ENCODE results near the gene IFNL1. TPM values are rescaled to one million over a fixed set of nuclear protein-coding genes. Genes with fewer than 3 reads are reported as not detected.

IFNL1 gene
- total RNA-seq: not detected

DNA sequence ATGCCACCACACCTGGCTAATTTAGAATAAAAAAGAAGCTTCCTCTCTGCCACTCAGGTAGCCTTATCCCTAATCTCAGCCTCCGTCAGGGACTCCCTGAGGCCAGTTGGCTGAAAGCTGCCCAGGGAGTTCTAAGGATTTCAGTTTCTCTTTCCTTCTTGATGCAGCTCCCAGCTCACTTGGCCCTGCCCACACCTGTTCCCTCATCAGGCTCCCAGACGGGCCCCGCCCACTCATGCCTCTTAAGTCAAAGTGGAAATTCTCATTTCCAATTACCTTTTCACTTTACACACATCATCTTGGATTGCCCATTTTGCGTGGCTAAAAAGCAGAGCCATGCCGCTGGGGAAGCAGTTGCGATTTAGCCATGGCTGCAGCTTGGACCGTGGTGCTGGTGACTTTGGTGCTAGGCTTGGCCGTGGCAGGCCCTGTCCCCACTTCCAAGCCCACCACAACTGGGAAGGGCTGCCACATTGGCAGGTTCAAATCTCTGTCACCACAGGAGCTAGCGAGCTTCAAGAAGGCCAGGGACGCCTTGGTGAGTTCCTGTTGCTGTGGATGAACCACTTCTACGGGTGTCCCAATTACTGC is at the start of gene IFNL1:
Gene IFNL1 (plus strand): TSS at position 353 of the 591 bp plus-strand sequence. CDS start 15 bp downstream, at position 368.
- Histone ChIP-seq H3K27ac (no peak within 1 kb of the TSS), H3K4me3 (no peak within 1 kb of the TSS), H3K4me1 (ENCODE audit: control insufficient read depth in 1 of 2, low read depth in 2 of 2) (no peaks in the 10 kb centered on the region), H3K27me3 (replicated peaks; ENCODE audit: insufficient read depth) (no peaks in the 10 kb centered on the region), H3K9me3 (no peaks in the 10 kb centered on the region), H3K36me3 (no peaks in the 10 kb centered on the region)
- DNase-seq (ENCODE audit: low spot score) (no peak), ATAC-seq (ENCODE audit: insufficient number of reproducible peaks, low FRiP score, low read depth) (no peak)
- TF ChIP-seq, protein P1, sequence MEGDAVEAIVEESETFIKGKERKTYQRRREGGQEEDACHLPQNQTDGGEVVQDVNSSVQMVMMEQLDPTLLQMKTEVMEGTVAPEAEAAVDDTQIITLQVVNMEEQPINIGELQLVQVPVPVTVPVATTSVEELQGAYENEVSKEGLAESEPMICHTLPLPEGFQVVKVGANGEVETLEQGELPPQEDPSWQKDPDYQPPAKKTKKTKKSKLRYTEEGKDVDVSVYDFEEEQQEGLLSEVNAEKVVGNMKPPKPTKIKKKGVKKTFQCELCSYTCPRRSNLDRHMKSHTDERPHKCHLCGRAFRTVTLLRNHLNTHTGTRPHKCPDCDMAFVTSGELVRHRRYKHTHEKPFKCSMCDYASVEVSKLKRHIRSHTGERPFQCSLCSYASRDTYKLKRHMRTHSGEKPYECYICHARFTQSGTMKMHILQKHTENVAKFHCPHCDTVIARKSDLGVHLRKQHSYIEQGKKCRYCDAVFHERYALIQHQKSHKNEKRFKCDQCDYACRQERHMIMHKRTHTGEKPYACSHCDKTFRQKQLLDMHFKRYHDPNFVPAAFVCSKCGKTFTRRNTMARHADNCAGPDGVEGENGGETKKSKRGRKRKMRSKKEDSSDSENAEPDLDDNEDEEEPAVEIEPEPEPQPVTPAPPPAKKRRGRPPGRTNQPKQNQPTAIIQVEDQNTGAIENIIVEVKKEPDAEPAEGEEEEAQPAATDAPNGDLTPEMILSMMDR (IDR thresholded peaks at IDR 0.05): no peak

DNA sequence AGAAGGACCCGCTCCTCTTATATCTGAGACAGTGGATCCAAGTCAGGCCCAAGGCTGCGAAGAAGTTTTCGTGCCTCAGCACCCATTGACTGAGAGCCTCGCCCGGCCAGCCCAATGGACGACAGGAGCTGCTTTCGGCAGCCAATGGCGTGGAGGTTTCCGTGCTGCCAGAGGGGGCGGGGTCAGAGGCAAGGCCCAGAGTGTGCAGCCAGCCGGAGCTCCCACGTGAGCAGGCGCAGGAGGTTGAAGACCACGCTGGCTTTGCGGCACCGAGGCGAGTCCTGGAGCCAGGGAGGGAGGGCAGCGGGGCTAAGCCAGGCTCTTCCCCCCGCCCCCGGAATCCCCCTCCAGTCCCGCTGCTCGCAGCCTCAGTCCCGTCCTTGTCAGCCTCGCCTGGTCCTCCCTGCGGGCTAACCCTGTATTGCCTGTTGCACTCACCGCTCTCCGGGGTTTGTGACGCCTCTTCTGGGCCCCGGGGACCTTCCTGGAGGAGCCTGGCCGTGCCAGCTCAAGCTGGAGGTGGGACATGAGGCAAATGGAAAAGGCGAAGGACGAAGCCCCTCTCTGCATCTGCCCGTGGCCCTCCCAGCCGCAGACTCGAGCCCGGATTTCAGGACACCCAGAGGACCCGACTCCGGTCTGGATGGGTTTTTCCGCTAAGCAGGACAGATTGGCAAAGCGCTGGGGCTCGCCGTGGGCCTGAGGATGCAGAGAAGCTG is 49.1 kb upstream of the IFNL1 start:
- Histone ChIP-seq H3K27me3 (replicated peaks; ENCODE audit: insufficient read depth) (peaks cover 5% of the 10 kb centered on the region), H3K27ac (no peak overlapping the region), H3K36me3 (no peaks in the 10 kb centered on the region), H3K4me1 (ENCODE audit: control insufficient read depth in 1 of 2, low read depth in 2 of 2) (peaks cover 0 to 10% of the 10 kb centered on the region in 2 donors), H3K4me3 (peak overlapping the region; percentile 41), H3K9me3 (no peaks in the 10 kb centered on the region)
- TF ChIP-seq, protein P1 (IDR thresholded peaks at IDR 0.05): no peak
- ATAC-seq (ENCODE audit: insufficient number of reproducible peaks, low FRiP score, low read depth) (no peak), DNase-seq (ENCODE audit: low spot score) (no peak)

DNA sequence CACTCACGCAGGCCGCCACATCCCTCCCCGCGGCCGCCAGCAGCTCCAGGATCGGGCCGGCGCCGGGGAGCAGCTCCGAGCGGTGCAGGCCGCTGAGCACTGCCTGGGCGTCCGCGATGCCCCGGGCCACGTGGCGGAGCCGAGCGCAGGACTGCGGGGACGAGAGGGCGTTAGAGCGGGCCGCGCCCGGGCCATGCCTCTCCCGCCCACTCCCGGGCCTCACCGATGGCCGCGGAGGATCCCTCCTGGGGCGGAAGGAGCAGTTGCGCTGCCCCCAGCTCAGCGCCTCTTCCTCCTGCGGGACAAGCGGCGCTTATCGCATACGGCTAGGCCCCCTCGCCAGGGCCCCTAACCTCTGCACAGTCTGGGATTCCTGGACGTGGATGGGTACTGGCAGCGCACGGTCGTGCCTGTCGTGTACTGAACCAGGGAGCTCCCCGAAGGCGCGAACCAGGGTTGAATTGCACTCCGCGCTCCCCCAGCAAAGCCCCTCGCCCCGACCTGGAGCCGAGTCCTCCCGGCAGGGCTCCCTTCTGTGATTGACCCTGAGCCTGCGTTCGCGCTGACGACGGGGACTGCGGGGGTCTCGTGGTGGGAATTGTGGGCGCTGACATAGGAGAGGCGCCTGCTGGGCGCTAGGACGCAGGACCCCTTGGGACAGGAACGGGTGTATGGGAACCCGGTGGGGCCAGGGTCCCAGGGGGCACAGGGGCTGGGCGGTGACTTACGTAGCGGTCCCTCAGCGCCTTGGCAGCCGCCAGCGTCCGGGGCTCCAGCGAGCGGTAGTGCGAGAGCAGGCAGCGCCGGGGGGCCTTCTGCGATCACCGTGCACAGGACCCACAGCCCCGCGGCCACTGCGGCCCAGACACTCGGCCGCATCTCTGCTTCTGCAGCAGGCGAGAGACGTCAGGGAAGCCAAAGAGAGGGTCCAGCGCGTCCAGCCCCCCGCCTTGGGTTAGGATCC is 48.2 kb upstream of the IFNL1 start:
- no peaks in the 10 kb centered on the region for H3K36me3 ChIP-seq
- no peak overlapping the region for H3K27ac ChIP-seq
- TF ChIP-seq, protein P1 (IDR thresholded peaks at IDR 0.05): no peak
- ATAC-seq (ENCODE audit: insufficient number of reproducible peaks, low FRiP score, low read depth) (no peak), DNase-seq (ENCODE audit: low spot score) (no peak)
- H3K4me3 ChIP-seq: peak overlapping the region; percentile 41
- H3K4me1 ChIP-seq (ENCODE audit: control insufficient read depth in 1 of 2, low read depth in 2 of 2): peaks cover 0 to 10% of the 10 kb centered on the region in 2 donors
- peaks cover 5% of the 10 kb centered on the region for H3K27me3 ChIP-seq (replicated peaks; ENCODE audit: insufficient read depth)
- H3K9me3 ChIP-seq: no peaks in the 10 kb centered on the region

DNA sequence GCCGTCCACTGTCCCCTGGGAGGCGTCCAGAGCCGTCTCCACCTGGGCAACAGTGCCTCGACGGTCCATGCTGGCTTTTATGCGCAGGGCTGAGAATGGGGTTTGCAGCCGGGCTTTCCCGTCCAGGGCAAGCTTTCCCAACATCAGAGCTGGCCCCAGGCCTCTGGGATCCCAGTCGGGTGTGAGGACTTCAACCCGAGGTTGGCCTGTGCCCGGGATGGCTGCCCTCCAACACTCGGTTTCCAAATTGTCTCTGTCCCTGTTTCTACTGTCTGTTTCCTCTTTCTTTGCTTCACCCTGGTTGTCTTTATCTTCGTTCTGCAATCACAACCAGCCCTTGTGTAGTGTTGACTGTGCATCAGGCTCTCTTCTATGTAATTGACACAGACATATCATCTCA is 47.4 kb upstream of the IFNL1 start, which contains the start of gene IFNL4:
Gene IFNL4 (minus strand): TSS at position 51 of the 400 bp plus-strand sequence.
- H3K4me3 ChIP-seq: peak within 1 kb of the TSS; percentile 41
- H3K27me3 ChIP-seq (replicated peaks; ENCODE audit: insufficient read depth): peaks cover 5% of the 10 kb centered on the region
- TF ChIP-seq, protein P1 (IDR thresholded peaks at IDR 0.05): no peak

More for the DNA sequence above, 47.4 kb upstream of the IFNL1 start, which contains the start of gene IFNL4:
- H3K9me3 ChIP-seq: no peaks in the 10 kb centered on the region
- ATAC-seq (ENCODE audit: insufficient number of reproducible peaks, low FRiP score, low read depth) (no peak), DNase-seq (ENCODE audit: low spot score) (no peak)
- peaks cover 0 to 10% of the 10 kb centered on the region in 2 donors for H3K4me1 ChIP-seq (ENCODE audit: control insufficient read depth in 1 of 2, low read depth in 2 of 2)
- H3K36me3 ChIP-seq: no peaks in the 10 kb centered on the region
- H3K27ac ChIP-seq: no peak within 1 kb of the TSS
